Kidney (tissue), 14 donors: ENCODE results near the gene HPS4. TPM values are rescaled to one million over a fixed set of nuclear protein-coding genes. Genes with fewer than 3 reads are reported as not detected.

ENCODE experiments used
- DNase-seq, 5 donors: peaks; one replicate each; pipeline ENCODE4 v3.0.0-alpha.2; 2013 to 2020
- FAIRE-seq: peaks from 2 replicates; lab custom pipeline; 2012; peaks lifted over from hg19 to GRCh38; lab: Jason Lieb, UNC
- H3K27ac ChIP-seq, 2 donors: one replicate each; pipeline ENCODE4 v1.7.0; 2013; ENCODE audit warnings: low read depth in 2 of 2, low read length in 2 of 2, inconsistent platforms in 1 of 2
- H3K27me3 ChIP-seq: one replicate; pipeline ENCODE4 v1.7.1; 2013; ENCODE audit warnings: low read length, inconsistent platforms; ENCODE audit not compliant: control insufficient read depth, insufficient read depth
- H3K36me3 ChIP-seq, 3 donors: one replicate each; pipeline versions ENCODE4 v1.7.0 to v1.7.1; 2013; ENCODE audit warnings: low read length in 3 of 3, control low read depth in 1 of 3, inconsistent platforms in 1 of 3; ENCODE audit not compliant: insufficient read depth in 3 of 3, control insufficient read depth in 2 of 3
- H3K4me1 ChIP-seq, 3 donors: one replicate each; pipeline versions ENCODE4 v1.7.0 to v1.7.1; 2013; ENCODE audit warnings: low read length in 3 of 3, inconsistent platforms in 1 of 3, low read depth in 1 of 3; ENCODE audit not compliant: control insufficient read depth in 2 of 3, insufficient read depth in 2 of 3
- H3K4me3 ChIP-seq, 3 donors: one replicate each; pipeline versions ENCODE4 v1.7.0 to v1.8.1; 2013; ENCODE audit warnings: low read length in 3 of 3, control low read depth in 1 of 3, inconsistent platforms in 1 of 3
- H3K9ac ChIP-seq, 3 donors: one replicate each; pipeline versions ENCODE4 v1.7.0 to v1.7.1; 2013; ENCODE audit warnings: low read length in 3 of 3, control low read depth in 1 of 3, inconsistent platforms in 1 of 3
- H3K9me3 ChIP-seq, 3 donors: one replicate each; pipeline versions ENCODE4 v1.7.0 to v1.7.1; 2013; ENCODE audit warnings: low read length in 3 of 3, control low read depth in 1 of 3, inconsistent platforms in 1 of 3; ENCODE audit not compliant: control insufficient read depth in 2 of 3, insufficient read depth in 1 of 3
- CTCF ChIP-seq: IDR thresholded peaks from 3 replicates; pipeline ENCODE4 v1.5.1; 2012; ENCODE audit warnings: mild to moderate bottlenecking, moderate library complexity, borderline replicate concordance; ENCODE audit not compliant: insufficient read depth; ENCODE audit errors: extremely low read depth
- intact Hi-C: fragments of 100-400 bp; cut with DNase I; formaldehyde crosslinking; loops from one replicate; pipeline ENCODE4 v1.11.1; 2022
- polyA plus RNA-seq: library from polyadenylated mRNA; stranded (reverse); fragments of 350-450 nt; fragmentation: Illumina TruSeq; extraction: RNeasy Lipid Tissue Mini Kit (QIAGEN cat#74804); gene quantifications from one replicate; pipeline ENCODE4 v1.2.3, GENCODE V29; 2014; ENCODE audit warnings: low read depth, low replicate concordance; ENCODE audit not compliant: insufficient read depth
- total RNA-seq: library from RNA; stranded (reverse); fragmentation: NEBNext Ultra II Directional; extraction: Animal tissue kit (Norgen Biotek cat#: 25700); gene quantifications from one replicate; pipeline ENCODE4 v1.2.1, GENCODE V29; 2021
- donor health status: control.
- donor health status: control.
- donor health status: control.
- donor health status: control.
- donor health status: control.
- donor health status: DM: yes; HTN: yes; CAD: no.
- donor health status: Normal renal cell carcinoma (clear cell type).

HPS4 gene
- total and polyA plus RNA-seq, 2 donors from 2014 or later = 11.9 to 35.5 TPM

GRCh38 chr22:26489447-26490036 is 6.0 kb upstream of the HPS4 start:
- H3K4me1 ChIP-seq = peaks cover 0 to 4% (median 1%) of the 10 kb centered on the region in 3 donors
- H3K9ac ChIP-seq = no peak overlapping the region
- DNase-seq (no peak), FAIRE-seq (no peak)
- intact Hi-C loops = no loop called here
- peaks cover 3 to 56% (median 33%) of the 10 kb centered on the region in 3 donors for H3K36me3 ChIP-seq
- no peaks in the 10 kb centered on the region for H3K27me3 ChIP-seq
- no peak overlapping the region for H3K27ac ChIP-seq
- no peak overlapping the region for H3K4me3 ChIP-seq
- H3K9me3 ChIP-seq = no peaks in the 10 kb centered on the region
- no peak for TF ChIP-seq CTCF

- H3K36me3 ChIP-seq = peaks cover 3 to 43% (median 24%) of the 10 kb centered on the region in 3 donors
- H3K4me3 ChIP-seq = no peak overlapping the region
- DNase-seq (no peak), FAIRE-seq (no peak)
- no peaks in the 10 kb centered on the region for H3K9me3 ChIP-seq
- no peak overlapping the region for H3K27ac ChIP-seq
- intact Hi-C loops = no loop called here
- H3K4me1 ChIP-seq = peaks cover 0 to 8% (median 5%) of the 10 kb centered on the region in 3 donors
- no peak for TF ChIP-seq CTCF
- H3K9ac ChIP-seq = no peak overlapping the region
- H3K27me3 ChIP-seq = no peaks in the 10 kb centered on the region
Measured at GRCh38 chr22:26487996-26488395, 4.4 kb upstream of the HPS4 start.

- Histone ChIP-seq H3K36me3 (peaks cover under 1 to 28% (median 12%) of the 10 kb centered on the region in 3 donors), H3K9me3 (no peaks in the 10 kb centered on the region), H3K4me1 (peaks cover 0 to 19% (median 9%) of the 10 kb centered on the region in 3 donors), H3K4me3 (no peak overlapping the region), H3K27ac (no peak overlapping the region), H3K27me3 (no peaks in the 10 kb centered on the region), H3K9ac (no peak overlapping the region)
- TF ChIP-seq CTCF = no peak
- FAIRE-seq = no peak
- intact Hi-C loops = no loop called here
- DNase-seq = no peak
Measured at GRCh38 chr22:26486394-26486793, 2.8 kb upstream of the HPS4 start.
